Astrocyte (in vitro differentiated cells and primary cell): ENCODE measurements around the gene NUP54.

Source experiments
- EZH2 ChIP-seq: IDR thresholded peaks from 2 replicates; pipeline ENCODE4 v1.6.1; 2012; ENCODE audit warnings: mild to moderate bottlenecking, low read length, inconsistent platforms; ENCODE audit not compliant: insufficient read depth
- TF ChIP-seq, protein P1 (sequence below): IDR thresholded peaks from 2 replicates; pipeline ENCODE4 v1.5.1; 2011; ENCODE audit warnings: low read depth, mild to moderate bottlenecking, inconsistent platforms, low read length, moderate library complexity; ENCODE audit not compliant: insufficient read depth

DNA sequence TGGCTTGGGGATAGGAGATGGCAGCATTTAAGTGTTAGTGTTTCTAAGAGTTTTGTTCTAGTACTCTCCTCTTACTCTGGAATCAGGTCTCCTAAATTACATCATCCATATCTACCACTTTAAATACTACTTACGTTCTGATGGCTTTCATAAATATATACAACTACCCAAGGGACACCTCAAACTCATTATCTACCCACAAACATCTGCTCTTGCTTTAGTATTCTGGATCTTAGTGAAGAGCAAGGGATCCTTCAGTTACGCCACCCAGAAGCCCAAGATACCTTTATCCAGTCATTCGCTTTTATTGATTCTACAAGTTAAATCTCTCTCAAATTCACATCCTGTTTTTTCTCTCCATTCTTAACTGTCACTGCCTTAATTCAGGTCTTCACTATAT, 7.0 kb downstream of the NUP54 start:
- TF ChIP-seq, protein P1, sequence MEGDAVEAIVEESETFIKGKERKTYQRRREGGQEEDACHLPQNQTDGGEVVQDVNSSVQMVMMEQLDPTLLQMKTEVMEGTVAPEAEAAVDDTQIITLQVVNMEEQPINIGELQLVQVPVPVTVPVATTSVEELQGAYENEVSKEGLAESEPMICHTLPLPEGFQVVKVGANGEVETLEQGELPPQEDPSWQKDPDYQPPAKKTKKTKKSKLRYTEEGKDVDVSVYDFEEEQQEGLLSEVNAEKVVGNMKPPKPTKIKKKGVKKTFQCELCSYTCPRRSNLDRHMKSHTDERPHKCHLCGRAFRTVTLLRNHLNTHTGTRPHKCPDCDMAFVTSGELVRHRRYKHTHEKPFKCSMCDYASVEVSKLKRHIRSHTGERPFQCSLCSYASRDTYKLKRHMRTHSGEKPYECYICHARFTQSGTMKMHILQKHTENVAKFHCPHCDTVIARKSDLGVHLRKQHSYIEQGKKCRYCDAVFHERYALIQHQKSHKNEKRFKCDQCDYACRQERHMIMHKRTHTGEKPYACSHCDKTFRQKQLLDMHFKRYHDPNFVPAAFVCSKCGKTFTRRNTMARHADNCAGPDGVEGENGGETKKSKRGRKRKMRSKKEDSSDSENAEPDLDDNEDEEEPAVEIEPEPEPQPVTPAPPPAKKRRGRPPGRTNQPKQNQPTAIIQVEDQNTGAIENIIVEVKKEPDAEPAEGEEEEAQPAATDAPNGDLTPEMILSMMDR, result no peak
- no peak for TF ChIP-seq EZH2
